GM10847 (cell line): ENCODE results near the gene RNF135.

Experiments used
- POLR2A ChIP-seq: IDR thresholded peaks from 2 replicates; pipeline ENCODE4 v1.6.1; 2011; ENCODE audit not compliant: insufficient read length; ENCODE audit errors: extremely low read depth

RNF135 gene

DNA sequence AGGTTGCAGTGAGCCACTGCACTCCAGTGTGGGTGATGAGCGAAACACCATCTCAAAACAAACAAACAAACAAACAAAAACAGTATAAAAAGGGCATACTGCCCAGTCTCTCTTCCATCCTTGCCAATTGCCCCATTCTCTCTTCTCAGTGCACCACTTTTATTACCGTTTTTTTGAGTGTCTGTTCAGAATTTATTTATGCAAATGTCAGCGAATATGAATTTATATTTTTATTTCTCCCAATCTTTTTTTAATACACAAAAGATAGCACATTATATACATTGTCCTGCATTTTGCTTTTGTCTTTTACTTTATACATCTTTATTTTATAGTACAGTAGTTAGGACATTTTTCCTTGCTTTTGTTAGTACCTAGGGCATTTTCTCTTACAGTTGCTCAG is 19.6 kb downstream of the RNF135 start:
- no peak for TF ChIP-seq POLR2A

DNA sequence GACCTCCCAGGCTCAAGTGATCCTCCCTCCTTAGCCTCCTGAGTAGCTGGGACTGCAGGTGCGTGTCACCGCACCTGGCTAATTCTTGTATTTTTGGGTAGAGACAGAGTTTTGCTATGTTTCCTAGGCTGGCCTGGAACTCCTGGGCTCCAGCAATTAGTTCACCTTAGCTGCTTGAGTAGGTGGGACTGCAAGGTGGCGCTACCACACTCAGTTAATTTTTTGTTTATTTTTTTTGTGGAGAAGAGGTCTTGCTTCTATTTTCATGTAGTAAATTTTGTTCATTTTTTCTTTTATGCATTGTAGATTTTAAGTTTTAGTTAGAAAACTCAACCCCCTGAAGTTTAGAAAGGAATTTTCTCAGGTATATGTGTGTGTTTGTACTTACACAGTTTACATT is 21.7 kb downstream of the RNF135 start:
- TF ChIP-seq POLR2A, result no peak

DNA sequence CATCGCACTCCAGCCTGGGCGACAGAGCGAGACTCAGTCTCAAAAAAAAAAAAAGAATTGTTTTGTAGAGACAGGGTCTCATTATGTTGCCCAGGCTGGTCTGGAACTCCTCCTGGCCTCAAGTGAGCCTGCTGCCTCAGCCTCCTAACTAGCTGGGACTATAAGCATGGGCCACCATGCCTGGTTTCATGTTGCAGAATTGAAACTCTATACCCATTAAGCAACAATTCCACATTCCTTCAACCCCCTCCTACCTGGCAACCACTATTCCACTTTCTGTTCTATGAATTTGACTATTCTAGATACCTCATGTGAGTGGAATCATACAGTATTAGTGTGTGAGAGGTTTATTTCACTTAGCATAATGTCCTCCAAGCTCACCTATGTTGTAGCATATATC is 24.5 kb downstream of the RNF135 start:
- TF ChIP-seq POLR2A, result no peak

GRCh38 chr17:30996486-30996885 is 25.6 kb downstream of the RNF135 start:
- TF ChIP-seq POLR2A, result no peak

DNA sequence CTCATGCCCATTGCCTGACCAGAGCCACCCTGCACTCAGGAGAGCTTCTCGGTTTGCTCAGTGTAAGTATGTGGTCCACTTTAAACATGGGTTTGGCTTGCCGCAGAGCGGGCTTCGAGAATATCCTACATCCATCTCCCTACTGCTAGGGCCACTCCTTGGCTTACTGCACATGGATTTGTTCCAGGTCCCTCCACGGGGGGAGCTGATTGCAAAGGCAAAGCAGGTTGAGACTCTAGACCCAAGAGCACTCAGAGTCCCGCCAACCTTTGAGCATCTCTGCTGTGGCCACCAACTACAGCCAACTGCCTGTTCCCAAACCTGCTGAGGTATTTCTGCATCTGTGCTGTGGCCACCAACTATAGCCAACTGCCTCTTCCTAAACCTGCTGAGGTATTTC is 26.4 kb downstream of the RNF135 start:
- TF ChIP-seq POLR2A, result no peak

DNA sequence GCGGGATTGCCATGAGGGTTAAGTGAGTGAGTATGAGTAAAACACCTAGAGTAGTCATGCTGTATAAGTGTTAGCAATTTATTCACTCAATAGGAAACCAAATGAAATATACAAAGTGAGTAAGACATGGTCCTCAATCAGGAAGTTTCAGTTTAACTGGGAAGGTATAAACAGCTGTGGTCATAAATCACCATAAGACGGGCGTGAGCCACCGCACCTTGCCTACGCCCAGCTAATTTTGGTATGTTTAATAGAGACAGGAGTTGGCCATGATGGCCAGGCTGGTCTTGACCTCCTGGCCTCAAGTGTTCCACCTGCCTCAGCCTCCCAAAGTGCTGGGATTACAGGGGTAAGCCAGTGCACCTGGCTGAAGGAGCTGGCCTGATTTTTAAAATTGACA is 27.0 kb downstream of the RNF135 start:
- TF ChIP-seq POLR2A, result no peak

DNA sequence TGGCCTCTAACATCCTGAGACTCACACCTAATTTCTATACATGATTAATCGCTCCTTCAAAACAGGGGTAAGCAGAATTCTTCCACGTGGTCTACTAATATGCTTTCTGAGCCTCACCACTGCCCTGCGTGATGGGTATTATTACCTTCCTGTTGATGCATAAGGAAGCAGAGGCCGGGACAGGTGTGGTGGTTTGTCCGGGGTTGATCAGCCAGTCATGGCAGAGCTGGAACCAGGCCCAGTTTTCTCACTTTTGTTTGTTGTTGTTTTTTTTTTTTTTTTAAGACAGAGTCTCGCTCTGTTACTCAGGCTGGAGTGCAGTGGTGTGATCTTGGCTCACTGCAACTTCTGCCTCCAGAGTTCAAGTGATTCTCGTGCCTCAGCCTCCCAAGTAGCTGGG is 31.2 kb downstream of the RNF135 start:
- TF ChIP-seq POLR2A, result no peak

GRCh38 chr17:31003225-31003866 is 32.5 kb downstream of the RNF135 start:
- no peak for TF ChIP-seq POLR2A

GRCh38 chr17:31004160-31004559 is 33.3 kb downstream of the RNF135 start:
- no peak for TF ChIP-seq POLR2A

GRCh38 chr17:31007695-31008373 is 37.0 kb downstream of the RNF135 start:
- TF ChIP-seq POLR2A, result no peak

DNA sequence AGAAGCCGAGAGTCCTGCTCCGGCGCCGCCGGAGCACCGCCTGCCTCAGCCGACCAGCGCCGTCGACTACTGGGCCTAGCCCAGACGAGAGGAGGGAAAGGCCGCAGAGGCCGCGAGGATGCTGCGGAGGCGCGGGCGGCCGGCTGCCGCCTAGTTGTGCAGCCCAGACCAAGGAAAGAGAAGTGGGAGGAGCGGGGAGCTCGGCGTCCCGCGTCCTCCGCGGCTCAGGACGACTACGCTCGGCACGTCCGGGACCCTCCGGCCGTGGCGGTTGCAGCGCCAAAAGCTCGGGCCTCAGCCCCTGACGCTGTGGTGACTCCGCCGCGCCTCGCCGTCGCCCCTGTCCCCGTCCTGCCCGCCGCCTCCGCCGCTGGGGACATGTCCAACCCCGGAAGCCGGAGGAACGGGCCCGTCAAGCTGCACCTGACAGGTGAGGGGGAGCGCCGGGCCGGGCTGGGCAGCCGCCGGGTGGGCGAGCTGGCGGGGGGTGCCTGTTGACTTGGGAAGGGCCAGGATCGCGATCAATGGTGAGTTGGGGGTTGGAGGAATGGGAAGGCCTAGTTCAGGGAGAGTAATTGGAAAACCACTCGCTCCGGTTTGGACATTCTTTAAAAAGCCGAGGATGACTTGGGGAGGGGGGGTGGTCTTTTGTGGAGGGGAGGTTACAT is 37.7 kb downstream of the RNF135 start:
- no peak for TF ChIP-seq POLR2A

DNA sequence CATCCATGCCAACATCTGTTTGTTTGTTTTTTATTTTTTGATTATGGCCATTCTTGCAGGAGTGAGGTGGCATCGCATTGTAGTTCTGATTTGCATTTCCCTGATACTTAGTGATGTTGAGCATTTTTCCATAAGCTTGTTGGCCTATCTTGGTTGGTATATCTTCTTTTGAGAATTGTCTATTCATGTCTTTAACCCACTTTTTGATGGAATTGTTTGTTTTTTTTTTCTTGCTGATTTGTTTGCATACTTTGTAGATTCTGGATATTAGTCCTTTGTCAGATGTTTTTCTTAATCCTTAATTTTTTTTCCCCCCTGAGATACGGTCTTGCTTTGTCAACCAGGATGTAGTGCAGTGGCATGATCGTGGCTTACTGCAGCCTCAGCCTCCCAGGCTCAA is 43.0 kb downstream of the RNF135 start:
- no peak for TF ChIP-seq POLR2A

DNA sequence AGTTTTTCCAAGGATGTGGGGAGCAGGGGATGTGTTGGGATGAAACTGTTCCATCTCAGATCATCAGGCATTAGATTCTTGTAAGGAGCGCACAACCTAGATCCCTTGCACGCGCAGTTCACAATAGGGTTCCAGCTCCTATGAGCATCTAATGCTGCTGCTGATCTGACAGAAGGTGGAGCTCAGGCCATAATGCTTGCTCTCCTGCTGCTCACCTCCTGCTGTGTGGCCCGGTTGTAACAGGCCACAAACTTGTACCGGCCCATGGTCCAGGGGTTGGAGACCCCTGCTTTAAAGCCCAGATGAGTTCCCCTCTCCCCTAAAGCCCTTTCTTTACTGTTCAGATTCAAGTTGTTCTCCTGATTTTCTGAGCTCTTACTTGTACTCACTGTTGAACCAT is 44.8 kb downstream of the RNF135 start:
- TF ChIP-seq POLR2A, result no peak

- TF ChIP-seq POLR2A, result no peak
These were observed 48.2 kb downstream of the RNF135 start for GRCh38 chr17:31019004-31019403.

DNA sequence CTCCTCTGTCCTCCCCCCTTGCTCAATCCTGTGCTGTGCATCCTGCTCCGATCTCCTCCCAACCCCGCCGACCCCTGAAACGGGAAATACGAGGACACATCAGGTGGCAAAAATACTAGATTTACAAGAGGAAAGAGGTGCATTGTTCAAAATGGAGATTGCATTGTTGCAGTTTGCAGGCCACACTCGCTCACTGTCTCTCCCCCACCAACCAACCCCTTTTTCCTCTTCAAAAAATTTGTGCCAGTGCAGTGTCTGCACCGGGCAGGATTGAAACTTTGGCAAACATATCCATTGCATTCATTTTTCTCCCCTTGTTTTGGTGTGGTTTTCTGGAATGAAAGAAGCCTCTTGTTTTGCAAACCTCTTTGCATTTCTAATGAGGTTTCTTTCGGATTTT is 61.0 kb downstream of the RNF135 start:
- no peak for TF ChIP-seq POLR2A

DNA sequence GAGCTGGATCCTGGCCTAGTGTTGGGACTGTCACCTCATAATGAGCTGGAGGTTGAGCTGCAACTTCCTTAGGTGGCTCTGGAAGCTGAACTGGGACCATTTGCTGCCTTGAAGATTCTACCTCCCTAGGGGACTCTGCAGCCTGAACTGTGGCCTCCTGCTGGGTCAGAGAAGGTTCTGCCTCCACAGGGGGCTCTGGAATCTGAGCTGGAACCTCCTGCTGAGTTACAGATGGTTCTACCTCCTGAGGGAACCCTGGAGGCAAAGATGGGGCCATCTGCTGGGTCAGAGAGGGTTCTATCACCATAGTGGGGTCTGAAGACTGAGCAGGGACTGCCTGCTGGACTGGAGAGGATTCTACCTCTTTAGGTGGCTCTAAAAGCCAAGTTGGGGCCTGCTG is 77.3 kb downstream of the RNF135 start:
- no peak for TF ChIP-seq POLR2A

DNA sequence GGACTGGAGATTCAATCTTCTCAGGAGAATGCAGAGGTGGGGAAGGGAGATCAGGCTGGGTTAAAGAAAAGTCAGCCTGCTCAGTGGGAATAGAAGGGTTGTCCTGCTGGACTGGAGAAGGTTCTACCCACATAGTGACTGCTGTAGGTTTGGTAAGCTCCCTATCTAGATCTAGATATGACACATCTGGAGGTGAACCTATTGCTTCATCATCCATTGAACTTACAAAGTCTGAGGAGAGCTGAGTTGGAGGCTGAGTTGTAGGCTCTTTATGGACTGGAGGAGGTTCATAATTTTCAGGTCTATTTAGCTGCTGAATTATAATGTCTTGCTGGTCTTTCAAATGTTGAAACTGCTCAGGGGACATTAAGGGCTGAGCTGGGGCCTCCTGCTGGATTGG is 77.9 kb downstream of the RNF135 start:
- no peak for TF ChIP-seq POLR2A
